Keratinocyte (primary cell): ENCODE data around the gene TMA7B. TPM values are rescaled to one million over a fixed set of nuclear protein-coding genes. Genes with fewer than 3 reads are reported as not detected.

Experiments
- DNase-seq: peaks from one replicate; pipeline ENCODE4 v3.0.0-alpha.2; 2011; ENCODE audit warnings: low read depth, missing footprints, low spot score
- FAIRE-seq: peaks from 2 replicates; lab custom pipeline; 2011; peaks lifted over from hg19 to GRCh38; lab: Jason Lieb, UNC
- H2AFZ ChIP-seq: 2 replicates; pipeline ENCODE4 v1.6.0; 2012; ENCODE audit warnings: low read length, control low read depth, inconsistent platforms; ENCODE audit not compliant: control insufficient read depth
- H3K27ac ChIP-seq: 2 replicates; pipeline ENCODE4 v1.5.1; 2011; ENCODE audit warnings: low read length; ENCODE audit not compliant: control insufficient read depth, insufficient read depth
- H3K27me3 ChIP-seq: 3 replicates; pipeline ENCODE4 v1.6.0; 2011; ENCODE audit warnings: low read length; ENCODE audit not compliant: control insufficient read depth, insufficient read depth; ENCODE audit errors: extremely low read depth
- H3K36me3 ChIP-seq, 2 experiments: 2 replicates in 1 of 2; 3 replicates in 1 of 2; pipeline ENCODE4 v1.5.1; 2011; ENCODE audit warnings: low read length in 2 of 2, mild to moderate bottlenecking in 1 of 2; ENCODE audit not compliant: control insufficient read depth in 2 of 2, insufficient read depth in 2 of 2; ENCODE audit errors: extremely low read depth in 1 of 2
- H3K4me1 ChIP-seq: 3 replicates; pipeline ENCODE4 v1.5.1; 2011; ENCODE audit warnings: low read length; ENCODE audit not compliant: control insufficient read depth, insufficient read depth; ENCODE audit errors: extremely low read depth
- H3K4me2 ChIP-seq: 3 replicates; pipeline ENCODE4 v1.6.0; 2011; ENCODE audit warnings: low read depth, low read length; ENCODE audit not compliant: control insufficient read depth, insufficient read depth; ENCODE audit errors: extremely low read depth
- H3K4me3 ChIP-seq, 3 experiments: fragments of 200-600 bp in 1 of 3; sonication (generic) in 1 of 3; 2 replicates in 2 of 3; 3 replicates in 1 of 3; pipeline ENCODE4 v1.5.1; 2011 to 2016; ENCODE audit warnings: low read length in 3 of 3, mild to moderate bottlenecking in 3 of 3, control low read depth in 2 of 3, inconsistent platforms in 1 of 3, low read depth in 1 of 3, mixed read lengths in 1 of 3, mixed run types in 1 of 3, moderate library complexity in 1 of 3; ENCODE audit not compliant: control insufficient read depth in 2 of 3, insufficient read depth in 2 of 3; ENCODE audit errors: extremely low read depth in 1 of 3
- H3K79me2 ChIP-seq: 2 replicates; pipeline ENCODE4 v1.6.0; 2012; ENCODE audit warnings: low read length; ENCODE audit not compliant: control insufficient read depth, insufficient read depth
- H3K9ac ChIP-seq: 3 replicates; pipeline ENCODE4 v1.6.0; 2011; ENCODE audit warnings: low read length; ENCODE audit not compliant: control insufficient read depth, insufficient read depth; ENCODE audit errors: extremely low read depth
- H3K9me1 ChIP-seq: 3 replicates; pipeline ENCODE4 v1.6.0; 2011; ENCODE audit warnings: low read length; ENCODE audit not compliant: control insufficient read depth, insufficient read depth; ENCODE audit errors: extremely low read depth
- H3K9me3 ChIP-seq: 2 replicates; pipeline ENCODE4 v1.5.1; 2012; ENCODE audit warnings: low read depth, low read length; ENCODE audit not compliant: control insufficient read depth
- H4K20me1 ChIP-seq: 3 replicates; pipeline ENCODE4 v1.6.0; 2011; ENCODE audit warnings: low read length; ENCODE audit not compliant: control insufficient read depth, insufficient read depth; ENCODE audit errors: extremely low read depth
- EZH2 ChIP-seq: IDR thresholded peaks from one replicate; pipeline ENCODE4 v1.6.1; 2012; ENCODE audit warnings: inconsistent platforms, mild to moderate bottlenecking, low read length, moderate library complexity
- dilution Hi-C: fragments of 300-500 bp; cut with MboI; formaldehyde crosslinking; loops from one replicate; pipeline ENCODE4 v1.7.0; 2020; ENCODE audit warnings: low sequenced_read_pairs; ENCODE audit not compliant: extremely low pct_ligation_motif_present
- polyA plus RNA-seq, 5 experiments: library from polyadenylated mRNA; depleted of rRNA in 3 of 5; stranded (reverse) in 3 of 5; stranded (forward) in 1 of 5; unstranded in 1 of 5; fragments of >200 nt; gene quantifications; 1 replicate in 1 of 5; 2 replicates in 3 of 5; 3 replicates in 1 of 5; pipeline versions ENCODE4 v1.2.1 to v1.2.3, GENCODE V29; 2011 to 2012; ENCODE audit warnings: missing spikeins in 2 of 5, low read depth in 1 of 5, low replicate concordance in 1 of 5
- TF ChIP-seq, protein P1 (sequence below), 3 experiments: IDR thresholded peaks in 1 of 3; conservative IDR thresholded peaks in 1 of 3; optimal IDR thresholded peaks in 1 of 3; 2 replicates in 2 of 3; 3 replicates in 1 of 3; pipeline versions ENCODE3 to v1.5.1; 2011; ENCODE audit warnings: low read length in 3 of 3, mild to moderate bottlenecking in 3 of 3, moderate library complexity in 2 of 3, control low read depth in 1 of 3, inconsistent platforms in 1 of 3; ENCODE audit not compliant: insufficient read depth in 2 of 3; ENCODE audit errors: extremely low read depth in 1 of 3

The TMA7B gene
- polyA plus RNA-seq, 1 donor (not counting 4 experiments of a cell fraction or from before 2014, with no cell fraction given), result not detected

GRCh38 chr22:40006641-40007040, 46.4 kb downstream of the TMA7B start:
- H3K9me1 ChIP-seq, result peaks cover 19% of the 10 kb centered on the region
- H2AFZ ChIP-seq, result no peak overlapping the region
- TF ChIP-seq, protein P1, sequence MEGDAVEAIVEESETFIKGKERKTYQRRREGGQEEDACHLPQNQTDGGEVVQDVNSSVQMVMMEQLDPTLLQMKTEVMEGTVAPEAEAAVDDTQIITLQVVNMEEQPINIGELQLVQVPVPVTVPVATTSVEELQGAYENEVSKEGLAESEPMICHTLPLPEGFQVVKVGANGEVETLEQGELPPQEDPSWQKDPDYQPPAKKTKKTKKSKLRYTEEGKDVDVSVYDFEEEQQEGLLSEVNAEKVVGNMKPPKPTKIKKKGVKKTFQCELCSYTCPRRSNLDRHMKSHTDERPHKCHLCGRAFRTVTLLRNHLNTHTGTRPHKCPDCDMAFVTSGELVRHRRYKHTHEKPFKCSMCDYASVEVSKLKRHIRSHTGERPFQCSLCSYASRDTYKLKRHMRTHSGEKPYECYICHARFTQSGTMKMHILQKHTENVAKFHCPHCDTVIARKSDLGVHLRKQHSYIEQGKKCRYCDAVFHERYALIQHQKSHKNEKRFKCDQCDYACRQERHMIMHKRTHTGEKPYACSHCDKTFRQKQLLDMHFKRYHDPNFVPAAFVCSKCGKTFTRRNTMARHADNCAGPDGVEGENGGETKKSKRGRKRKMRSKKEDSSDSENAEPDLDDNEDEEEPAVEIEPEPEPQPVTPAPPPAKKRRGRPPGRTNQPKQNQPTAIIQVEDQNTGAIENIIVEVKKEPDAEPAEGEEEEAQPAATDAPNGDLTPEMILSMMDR (optimal IDR thresholded peaks at IDR 0.05 in 1 of 3, IDR thresholded peaks at IDR 0.05 in 1 of 3, conservative IDR thresholded peaks at IDR 0.05 in 1 of 3; ENCODE audit: extremely low read depth in 1 of 3, insufficient read depth in 2 of 3, low read length in 3 of 3), result no peak
- no peak for TF ChIP-seq EZH2
- no peaks in the 10 kb centered on the region for H3K9me3 ChIP-seq
- no peak for FAIRE-seq
- peaks cover 18% of the 10 kb centered on the region for H4K20me1 ChIP-seq
- H3K36me3 ChIP-seq, result peaks cover 8 to 11% of the 10 kb centered on the region in 2 experiments
- H3K27ac ChIP-seq, result no peak overlapping the region
- no peaks in the 10 kb centered on the region for H3K27me3 ChIP-seq
- peak overlapping the region; percentile 49 for H3K4me2 ChIP-seq
- H3K79me2 ChIP-seq, result peaks cover 68% of the 10 kb centered on the region
- H3K4me1 ChIP-seq, result peaks cover 82% of the 10 kb centered on the region
- no peak overlapping the region for H3K9ac ChIP-seq
- dilution Hi-C loops, result no loop called here
- H3K4me3 ChIP-seq, result no peak overlapping the region
- DNase-seq, result no peak

GRCh38 chr22:40007853-40008710, 47.9 kb downstream of the TMA7B start:
- peak overlapping the region; percentile 49 for H3K9ac ChIP-seq
- no peak for DNase-seq
- H3K9me1 ChIP-seq, result peaks cover 14% of the 10 kb centered on the region
- dilution Hi-C loops, result no loop called here
- peak overlapping the region in 1 of 3 experiments; percentile 34 for H3K4me3 ChIP-seq
- H3K79me2 ChIP-seq, result peaks cover 61% of the 10 kb centered on the region
- H3K4me2 ChIP-seq, result peak overlapping the region; percentile 29
- H3K9me3 ChIP-seq, result no peaks in the 10 kb centered on the region
- H3K27ac ChIP-seq, result peak overlapping the region; percentile 47
- peak; percentile 65 for FAIRE-seq
- H3K36me3 ChIP-seq, result peaks cover 8 to 11% of the 10 kb centered on the region in 2 experiments
- no peaks in the 10 kb centered on the region for H3K27me3 ChIP-seq
- no peak for TF ChIP-seq EZH2
- TF ChIP-seq, protein P1 (optimal IDR thresholded peaks at IDR 0.05 in 1 of 3, IDR thresholded peaks at IDR 0.05 in 1 of 3, conservative IDR thresholded peaks at IDR 0.05 in 1 of 3; ENCODE audit: extremely low read depth in 1 of 3, insufficient read depth in 2 of 3, low read length in 3 of 3), result no peak
- no peak overlapping the region for H2AFZ ChIP-seq
- H4K20me1 ChIP-seq, result peaks cover 14% of the 10 kb centered on the region
- H3K4me1 ChIP-seq, result peaks cover 68% of the 10 kb centered on the region
